Stomach (tissue), 4 donors: ENCODE results near the gene CCL26.

Experiments
- POLR2A ChIP-seq, 4 donors: fragments of 450-650 bp; IDR thresholded peaks; one replicate each; pipeline ENCODE4 v1.6.1; 2016; ENCODE audit warnings: antibody characterized with exemption in 4 of 4, control low read depth in 2 of 4, mild to moderate bottlenecking in 1 of 4, moderate library complexity in 1 of 4
- TF ChIP-seq, protein P1 (sequence below), 7 experiments: fragments of 450-650 bp in 4 of 7; fragments of 200-600 bp in 3 of 7; sonication (generic) in 3 of 7; IDR thresholded peaks; one replicate each; pipeline ENCODE4 v1.5.1; 2016 to 2019; ENCODE audit warnings: antibody characterized with exemption in 7 of 7, control low read depth in 2 of 7, mild to moderate bottlenecking in 1 of 7

GRCh38 chr7:75772081-75773077 is at the start of gene CCL26:
- TF ChIP-seq, protein P1, sequence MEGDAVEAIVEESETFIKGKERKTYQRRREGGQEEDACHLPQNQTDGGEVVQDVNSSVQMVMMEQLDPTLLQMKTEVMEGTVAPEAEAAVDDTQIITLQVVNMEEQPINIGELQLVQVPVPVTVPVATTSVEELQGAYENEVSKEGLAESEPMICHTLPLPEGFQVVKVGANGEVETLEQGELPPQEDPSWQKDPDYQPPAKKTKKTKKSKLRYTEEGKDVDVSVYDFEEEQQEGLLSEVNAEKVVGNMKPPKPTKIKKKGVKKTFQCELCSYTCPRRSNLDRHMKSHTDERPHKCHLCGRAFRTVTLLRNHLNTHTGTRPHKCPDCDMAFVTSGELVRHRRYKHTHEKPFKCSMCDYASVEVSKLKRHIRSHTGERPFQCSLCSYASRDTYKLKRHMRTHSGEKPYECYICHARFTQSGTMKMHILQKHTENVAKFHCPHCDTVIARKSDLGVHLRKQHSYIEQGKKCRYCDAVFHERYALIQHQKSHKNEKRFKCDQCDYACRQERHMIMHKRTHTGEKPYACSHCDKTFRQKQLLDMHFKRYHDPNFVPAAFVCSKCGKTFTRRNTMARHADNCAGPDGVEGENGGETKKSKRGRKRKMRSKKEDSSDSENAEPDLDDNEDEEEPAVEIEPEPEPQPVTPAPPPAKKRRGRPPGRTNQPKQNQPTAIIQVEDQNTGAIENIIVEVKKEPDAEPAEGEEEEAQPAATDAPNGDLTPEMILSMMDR (IDR thresholded peaks at IDR 0.05), result no peak
- TF ChIP-seq POLR2A (IDR thresholded peaks at IDR 0.05), result no peak
